HG03342 (cell line): ENCODE data around the gene VIPR1.
"Not testable (repeated sequence)": the region's sequence is repeated elsewhere in the genome, so short reads cannot be mapped to it uniquely, and the experiment has no call there.

ENCODE experiments used
- ATAC-seq: cut with Tn5 transposase; IDR thresholded peaks from one replicate; pipeline ENCODE4 v1.9.1; 2021; ENCODE audit warnings: mild to moderate bottlenecking, moderate library complexity; ENCODE audit not compliant: unreplicated experiment

VIPR1 gene

GRCh38 chr3:42531470-42531869 lies 29.0 kb downstream of the VIPR1 start:
- ATAC-seq = no peak

DNA sequence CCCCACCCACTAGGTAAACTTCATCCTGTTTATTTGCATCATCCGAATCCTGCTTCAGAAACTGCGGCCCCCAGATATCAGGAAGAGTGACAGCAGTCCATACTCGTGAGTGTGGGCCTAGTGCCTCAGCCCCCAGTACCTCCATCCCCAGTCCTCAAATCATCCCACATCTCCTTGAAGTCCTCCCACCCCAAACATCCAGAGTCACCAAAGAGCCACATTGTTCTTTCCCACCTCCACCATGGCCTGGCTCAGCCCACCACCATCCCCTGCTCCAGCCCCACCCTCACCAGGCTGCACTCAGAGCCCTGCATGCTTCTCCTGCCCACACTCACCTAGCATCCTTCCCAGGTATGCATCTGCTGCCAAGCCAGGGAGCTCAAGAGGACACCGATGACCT lies 29.8 kb downstream of the VIPR1 start:
- no peak for ATAC-seq

GRCh38 chr3:42533161-42533897 lies 30.9 kb downstream of the VIPR1 start:
- ATAC-seq = no peak

GRCh38 chr3:42535981-42536784 lies 33.7 kb downstream of the VIPR1 start:
- ATAC-seq = no peak

GRCh38 chr3:42537350-42537749 lies 34.9 kb downstream of the VIPR1 start:
- no peak for ATAC-seq

DNA sequence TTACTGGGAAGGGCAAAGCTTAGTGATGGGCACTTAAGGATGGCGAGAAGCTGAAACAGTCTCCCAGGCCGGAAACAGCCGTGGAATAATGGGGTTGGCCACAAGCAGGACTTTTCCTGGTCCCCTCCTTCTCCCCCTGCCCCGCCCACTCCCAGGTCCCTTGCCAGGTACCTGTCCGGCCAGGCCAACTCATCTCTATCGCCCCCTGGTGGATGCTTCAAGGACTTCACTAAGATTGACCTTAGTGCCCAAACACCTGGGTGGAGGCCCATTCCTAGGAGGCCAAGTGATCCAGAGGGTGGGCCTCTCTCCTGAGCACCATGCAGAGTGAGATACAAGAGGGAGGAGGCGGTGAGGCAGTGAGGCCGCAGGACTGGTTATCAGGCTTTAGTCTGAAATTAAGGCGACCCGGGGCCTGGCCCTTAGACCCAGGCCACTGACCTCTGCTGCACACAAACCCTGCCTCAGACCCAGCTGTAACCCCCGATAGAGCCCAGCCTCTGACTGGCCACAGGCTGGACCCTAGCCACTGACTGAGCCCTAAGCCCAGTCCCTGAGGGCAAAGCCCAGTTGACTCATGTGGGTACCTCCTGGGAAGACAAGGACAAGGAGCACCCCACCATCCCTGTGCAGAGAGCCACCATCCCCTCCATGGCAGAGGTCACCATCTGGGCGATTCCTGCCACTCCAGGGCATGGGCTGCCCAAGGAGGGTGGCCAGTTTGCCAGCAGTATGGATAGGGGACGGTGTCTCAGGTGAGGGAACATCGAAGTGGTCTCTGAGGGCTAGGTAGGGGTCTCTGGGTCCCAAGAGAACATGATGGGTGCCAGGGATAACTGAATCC lies 37.6 kb downstream of the VIPR1 start:
- ATAC-seq = no peak

- ATAC-seq = no peak
Measured at GRCh38 chr3:42541079-42541478, 38.6 kb downstream of the VIPR1 start.

DNA sequence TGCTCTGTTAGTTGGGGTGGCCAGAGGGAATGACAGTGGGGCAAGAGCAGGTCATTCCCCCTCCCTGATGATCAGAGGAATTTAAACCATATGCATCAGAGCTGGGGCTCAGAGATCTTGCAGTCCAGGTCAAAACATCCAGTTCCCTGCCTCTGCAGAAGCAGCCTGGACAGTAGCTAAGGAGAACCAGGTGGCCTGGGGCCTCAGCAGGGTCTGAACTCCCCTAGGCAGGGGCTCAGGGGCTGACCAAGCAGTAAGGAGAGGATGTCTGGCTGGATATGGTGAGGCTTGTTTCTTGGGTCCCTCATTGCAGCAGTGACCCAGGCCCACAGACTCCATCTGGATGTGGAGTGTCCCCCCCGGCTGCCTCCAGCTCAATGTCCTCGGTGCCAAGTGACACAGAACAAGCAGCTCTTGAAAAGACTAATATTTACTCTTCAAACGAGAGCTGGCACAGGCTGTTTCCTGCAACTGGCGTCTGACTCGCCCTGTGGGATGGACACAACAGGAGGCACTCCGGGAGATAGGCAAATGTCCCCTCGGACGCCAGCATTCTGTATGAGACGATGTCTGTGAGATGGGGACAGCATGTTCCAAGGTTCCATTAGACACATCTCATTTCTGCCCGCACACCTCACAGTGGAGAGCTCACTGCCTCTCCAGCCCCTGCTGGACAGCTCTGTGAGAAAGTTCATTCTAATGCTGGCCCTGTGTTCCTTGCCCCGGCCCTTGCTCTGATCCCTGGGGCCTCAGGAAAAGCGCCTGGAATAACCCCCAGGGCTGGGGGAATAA lies 42.2 kb downstream of the VIPR1 start:
- ATAC-seq = no peak

DNA sequence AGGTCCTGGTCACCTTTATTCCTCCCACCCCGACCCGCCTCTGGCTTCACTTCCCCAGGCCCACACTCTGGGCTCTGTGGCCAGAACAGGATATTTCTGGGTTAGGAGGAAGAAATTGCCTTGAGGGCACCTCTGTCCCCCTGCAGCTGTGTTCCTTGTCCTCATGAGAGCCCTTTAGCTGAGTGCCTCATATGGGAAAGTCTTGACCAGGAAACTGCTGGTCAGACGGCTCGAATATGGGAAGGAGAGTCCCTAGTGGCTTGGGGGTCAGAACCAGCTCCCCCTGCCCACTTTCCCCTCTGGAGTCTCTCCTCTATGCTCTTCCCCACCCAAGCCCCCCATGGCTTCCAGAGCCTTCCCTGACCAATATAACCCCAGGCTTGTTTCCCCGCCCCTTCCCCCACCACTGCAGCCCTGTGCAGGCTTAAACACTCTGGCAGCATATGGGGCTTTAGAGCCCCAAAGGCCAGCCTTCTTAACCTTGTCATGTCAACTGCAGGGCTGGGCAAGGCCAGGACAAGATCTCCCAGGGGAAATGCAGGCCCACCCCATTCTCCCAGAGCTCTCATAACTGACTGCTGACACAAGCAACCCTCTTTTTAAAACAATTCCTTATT lies 42.9 kb downstream of the VIPR1 start:
- no peak for ATAC-seq

- no peak for ATAC-seq
Measured at GRCh38 chr3:42546691-42547213, 44.3 kb downstream of the VIPR1 start.

- peak; percentile 57 for ATAC-seq
Measured at GRCh38 chr3:42547401-42547945, 45.0 kb downstream of the VIPR1 start.

GRCh38 chr3:42549131-42549530 lies 46.7 kb downstream of the VIPR1 start:
- no peak for ATAC-seq

DNA sequence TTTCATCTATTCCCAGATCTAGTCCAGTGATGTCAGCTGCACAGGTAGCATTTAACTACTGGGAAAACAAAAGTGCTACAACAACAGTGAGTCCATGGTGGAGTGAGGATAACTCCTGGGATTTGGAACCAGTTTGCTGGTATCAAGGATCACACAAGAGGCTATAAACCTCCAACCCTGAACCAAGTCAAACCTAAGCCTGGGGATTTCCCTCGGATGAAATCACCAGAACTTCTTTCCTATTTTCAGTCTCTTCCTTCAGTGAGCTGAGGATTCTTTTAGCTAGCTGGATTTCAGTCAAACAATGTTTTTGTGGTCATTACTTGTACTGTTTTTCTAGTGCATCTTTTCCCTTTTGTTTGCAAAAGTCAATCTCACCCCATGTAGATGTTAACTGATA lies 47.8 kb downstream of the VIPR1 start:
- no peak for ATAC-seq

- no peak for ATAC-seq
Measured at GRCh38 chr3:42552830-42553229, 50.4 kb downstream of the VIPR1 start.

DNA sequence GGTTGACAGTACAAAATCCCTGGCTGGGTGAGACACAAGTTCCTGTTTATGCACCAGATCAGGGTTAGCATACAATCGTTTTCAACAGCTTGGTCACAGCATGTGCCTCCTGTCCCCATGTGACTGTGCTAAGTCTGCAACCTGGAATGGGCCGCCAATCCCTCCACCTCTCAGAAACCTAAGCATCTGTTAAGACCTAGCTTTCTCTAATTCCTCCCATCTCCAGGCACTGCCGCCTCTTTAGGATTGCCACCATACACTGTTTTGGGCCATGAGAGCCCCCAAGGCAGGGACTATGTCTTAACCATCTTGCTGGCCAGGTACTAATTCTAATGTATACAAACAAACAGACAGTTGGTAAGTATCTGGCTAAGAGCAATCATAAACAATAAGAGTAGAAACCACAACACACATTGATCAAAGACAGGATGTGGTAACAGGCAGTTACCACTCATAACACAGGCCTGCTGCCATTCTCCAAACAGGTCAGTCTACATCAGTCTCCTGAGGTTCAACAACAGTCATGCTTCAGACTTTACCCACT lies 53.7 kb downstream of the VIPR1 start:
- ATAC-seq = peak; percentile 84

GRCh38 chr3:42556817-42557216 lies 54.4 kb downstream of the VIPR1 start:
- ATAC-seq = not testable (repeated sequence)

DNA sequence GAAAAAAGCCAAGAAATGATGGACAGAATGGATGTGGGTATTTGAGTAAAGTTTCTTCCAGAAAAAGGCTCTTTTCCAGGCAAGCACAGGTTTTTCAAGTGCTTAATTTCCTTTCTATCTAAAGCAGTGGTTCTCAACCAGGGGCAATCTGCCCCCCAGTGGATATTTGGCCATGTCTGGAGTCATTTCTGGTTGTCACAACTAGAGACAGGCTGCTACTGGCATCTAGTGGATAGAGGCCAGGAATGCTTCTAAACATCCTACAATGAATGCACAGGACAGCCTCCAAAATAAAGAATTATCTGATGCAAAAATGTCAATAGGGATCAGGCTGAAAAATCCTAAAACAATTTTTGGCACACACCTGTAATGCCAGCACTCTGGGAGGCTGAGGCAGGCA lies 55.4 kb downstream of the VIPR1 start:
- no peak for ATAC-seq

GRCh38 chr3:42562047-42562907 lies 59.8 kb downstream of the VIPR1 start:
- ATAC-seq = no peak
